PFSK-1 (cell line): Measurements from ENCODE around the gene WASL.

ENCODE experiments used
- FOXP2 ChIP-seq: optimal IDR thresholded peaks from 2 replicates; pipeline ENCODE3; 2011; ENCODE audit warnings: borderline replicate concordance, control low read depth, inconsistent platforms; ENCODE audit not compliant: insufficient read depth; ENCODE audit errors: extremely low read length, extremely low read depth
- POLR2AphosphoS5 ChIP-seq: IDR thresholded peaks from 2 replicates; pipeline ENCODE4 v1.6.1; 2012; ENCODE audit warnings: low read depth, mild to moderate bottlenecking, control low read depth, low read length, moderate library complexity
- SIN3A ChIP-seq: IDR thresholded peaks from 2 replicates; pipeline ENCODE4 v1.6.1; 2012; ENCODE audit warnings: mild to moderate bottlenecking, low read length, moderate library complexity, borderline replicate concordance; ENCODE audit not compliant: insufficient read depth
- TF ChIP-seq, protein P1 (sequence below), 2 experiments: IDR thresholded peaks; 2 replicates each; pipeline versions ENCODE4 v1.6.1 to v1.8.0; 2011 to 2012; ENCODE audit warnings: low read depth in 2 of 2, low read length in 2 of 2, control low read depth in 1 of 2, inconsistent platforms in 1 of 2, mild to moderate bottlenecking in 1 of 2, moderate library complexity in 1 of 2; ENCODE audit not compliant: insufficient read depth in 1 of 2

DNA sequence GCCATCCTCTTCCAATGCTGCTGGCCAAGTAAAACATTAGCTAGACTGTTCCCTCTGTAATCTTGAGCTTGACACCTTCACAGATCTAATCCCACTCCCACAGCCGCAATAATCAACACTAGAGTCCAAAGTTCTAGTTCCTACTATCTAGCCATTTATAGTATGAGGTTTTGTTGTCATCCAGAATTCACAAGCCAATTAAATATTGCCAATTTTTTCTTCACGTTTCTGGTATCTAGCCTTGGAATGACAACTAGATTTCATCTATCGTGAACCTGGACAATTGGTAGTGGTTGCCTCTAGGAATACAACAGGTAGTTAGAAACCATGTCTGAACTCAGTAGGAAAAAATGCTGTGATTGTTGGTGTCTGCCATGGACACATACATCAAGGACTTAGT, 10.4 kb downstream of the WASL start:
- no peak for TF ChIP-seq FOXP2
- TF ChIP-seq POLR2AphosphoS5 = no peak
- no peak for TF ChIP-seq SIN3A
- TF ChIP-seq, protein P1, sequence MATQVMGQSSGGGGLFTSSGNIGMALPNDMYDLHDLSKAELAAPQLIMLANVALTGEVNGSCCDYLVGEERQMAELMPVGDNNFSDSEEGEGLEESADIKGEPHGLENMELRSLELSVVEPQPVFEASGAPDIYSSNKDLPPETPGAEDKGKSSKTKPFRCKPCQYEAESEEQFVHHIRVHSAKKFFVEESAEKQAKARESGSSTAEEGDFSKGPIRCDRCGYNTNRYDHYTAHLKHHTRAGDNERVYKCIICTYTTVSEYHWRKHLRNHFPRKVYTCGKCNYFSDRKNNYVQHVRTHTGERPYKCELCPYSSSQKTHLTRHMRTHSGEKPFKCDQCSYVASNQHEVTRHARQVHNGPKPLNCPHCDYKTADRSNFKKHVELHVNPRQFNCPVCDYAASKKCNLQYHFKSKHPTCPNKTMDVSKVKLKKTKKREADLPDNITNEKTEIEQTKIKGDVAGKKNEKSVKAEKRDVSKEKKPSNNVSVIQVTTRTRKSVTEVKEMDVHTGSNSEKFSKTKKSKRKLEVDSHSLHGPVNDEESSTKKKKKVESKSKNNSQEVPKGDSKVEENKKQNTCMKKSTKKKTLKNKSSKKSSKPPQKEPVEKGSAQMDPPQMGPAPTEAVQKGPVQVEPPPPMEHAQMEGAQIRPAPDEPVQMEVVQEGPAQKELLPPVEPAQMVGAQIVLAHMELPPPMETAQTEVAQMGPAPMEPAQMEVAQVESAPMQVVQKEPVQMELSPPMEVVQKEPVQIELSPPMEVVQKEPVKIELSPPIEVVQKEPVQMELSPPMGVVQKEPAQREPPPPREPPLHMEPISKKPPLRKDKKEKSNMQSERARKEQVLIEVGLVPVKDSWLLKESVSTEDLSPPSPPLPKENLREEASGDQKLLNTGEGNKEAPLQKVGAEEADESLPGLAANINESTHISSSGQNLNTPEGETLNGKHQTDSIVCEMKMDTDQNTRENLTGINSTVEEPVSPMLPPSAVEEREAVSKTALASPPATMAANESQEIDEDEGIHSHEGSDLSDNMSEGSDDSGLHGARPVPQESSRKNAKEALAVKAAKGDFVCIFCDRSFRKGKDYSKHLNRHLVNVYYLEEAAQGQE (IDR thresholded peaks at IDR 0.05; ENCODE audit: insufficient read depth in 1 of 2, low read depth in 2 of 2, low read length in 2 of 2) = no peak
